ENCODE results near the gene ALK.

GRCh38 chr2:29222381-29223179 is 698.8 kb downstream of the ALK start:
- TF ChIP-seq POLR2AphosphoS5 (IDR thresholded peaks at IDR 0.05) (no peak), POLR2A (IDR thresholded peaks at IDR 0.05) (no peak), CTCF (IDR thresholded peaks at IDR 0.05) (no peak)

Measured in sigmoid colon (tissue), 4 donors.